Peyer's patch (tissue), 4 donors: Measurements from ENCODE around the gene FHIP2A. TPM values are rescaled to one million over a fixed set of nuclear protein-coding genes. Genes with fewer than 3 reads are reported as not detected.
"Not testable (repeated sequence)": the region's sequence is repeated elsewhere in the genome, so short reads cannot be mapped to it uniquely, and the experiment has no call there.

Source experiments
- DNase-seq, 3 donors: peaks; one replicate each; pipeline ENCODE4 v3.0.0-alpha.2; 2017 to 2019
- H3K27ac ChIP-seq, 4 donors: fragments of 200-600 bp; sonication (generic); one replicate each; pipeline ENCODE4 v1.5.1; 2016 to 2019
- H3K27me3 ChIP-seq, 2 donors: fragments of 200-600 bp; sonication (generic); one replicate each; pipeline ENCODE4 v1.5.1; 2019
- H3K36me3 ChIP-seq, 3 donors: fragments of 200-600 bp; sonication (generic); one replicate each; pipeline ENCODE4 v1.5.1; 2016 to 2019
- H3K4me1 ChIP-seq, 4 donors: fragments of 200-600 bp; sonication (generic); one replicate each; pipeline ENCODE4 v1.5.1; 2016 to 2019
- H3K4me3 ChIP-seq, 4 donors: fragments of 200-600 bp; sonication (generic); 1 replicate in 3 of 4; 2 replicates in 1 of 4; pipeline ENCODE4 v1.5.1; 2016 to 2019; ENCODE audit warnings: mild to moderate bottlenecking in 1 of 4
- H3K9me3 ChIP-seq, 4 donors: fragments of 200-600 bp; sonication (generic); one replicate each; pipeline ENCODE4 v1.5.1; 2016 to 2019; ENCODE audit warnings: mild to moderate bottlenecking in 1 of 4
- CTCF ChIP-seq, 6 experiments: fragments of 450-650 bp in 4 of 6; fragments of 200-600 bp in 2 of 6; sonication (generic) in 1 of 6; IDR thresholded peaks; one replicate each; pipeline ENCODE4 v1.5.1; 2017 to 2019; ENCODE audit warnings: antibody characterized with exemption in 6 of 6, mild to moderate bottlenecking in 3 of 6, moderate library complexity in 1 of 6
- POLR2A ChIP-seq, 2 donors: fragments of 450-650 bp; IDR thresholded peaks; one replicate each; pipeline ENCODE4 v1.5.1; 2017; ENCODE audit warnings: antibody characterized with exemption in 2 of 2, mild to moderate bottlenecking in 2 of 2, moderate library complexity in 2 of 2
- total RNA-seq, 4 donors: library from RNA; depleted of rRNA; stranded (reverse); fragments of >200 nt; gene quantifications; one replicate each; pipeline ENCODE4 v1.1.0, GENCODE V29; 2016

Gene FHIP2A
- total RNA-seq, 4 donors from 2014 or later, result 21.9 to 30.2 (median 26.8) TPM

- TF ChIP-seq POLR2A (IDR thresholded peaks at IDR 0.05), result no peak
- peak overlapping the region in 2 of 4 donors; percentile 8 to 45 for H3K27ac ChIP-seq
- H3K36me3 ChIP-seq, result no peaks in the 10 kb centered on the region
- no peaks in the 10 kb centered on the region for H3K4me1 ChIP-seq
- no peak overlapping the region for H3K4me3 ChIP-seq
- H3K9me3 ChIP-seq, result no peaks in the 10 kb centered on the region
- DNase-seq, result no peak
- no peaks in the 10 kb centered on the region for H3K27me3 ChIP-seq
Observed at GRCh38 chr10:114780577-114781184, 40.9 kb upstream of the FHIP2A start.

- no peaks in the 10 kb centered on the region for H3K9me3 ChIP-seq
- TF ChIP-seq POLR2A (IDR thresholded peaks at IDR 0.05) (no peak), CTCF (IDR thresholded peaks at IDR 0.05) (no peak)
- DNase-seq, result no peak
Observed at GRCh38 chr10:114782666-114783065, 38.9 kb upstream of the FHIP2A start.

GRCh38 chr10:114783686-114784085 is 37.9 kb upstream of the FHIP2A start:
- no peaks in the 10 kb centered on the region for H3K4me1 ChIP-seq
- H3K27ac ChIP-seq, result no peak overlapping the region
- H3K9me3 ChIP-seq, result no peaks in the 10 kb centered on the region
- no peak for TF ChIP-seq CTCF (IDR thresholded peaks at IDR 0.05)
- TF ChIP-seq POLR2A (IDR thresholded peaks at IDR 0.05), result no peak
- no peaks in the 10 kb centered on the region for H3K36me3 ChIP-seq
- H3K4me3 ChIP-seq, result no peak overlapping the region
- no peak for DNase-seq
- no peaks in the 10 kb centered on the region for H3K27me3 ChIP-seq

More at GRCh38 chr10:114782666-114783065, 38.9 kb upstream of the FHIP2A start:
- no peak overlapping the region for H3K27ac ChIP-seq
- H3K4me3 ChIP-seq, result no peak overlapping the region
- no peaks in the 10 kb centered on the region for H3K4me1 ChIP-seq
- no peaks in the 10 kb centered on the region for H3K27me3 ChIP-seq
- no peaks in the 10 kb centered on the region for H3K36me3 ChIP-seq

- not testable (repeated sequence) for H3K4me1 ChIP-seq, H3K27me3 ChIP-seq, H3K27ac ChIP-seq, H3K9me3 ChIP-seq, H3K4me3 ChIP-seq, H3K36me3 ChIP-seq, DNase-seq
- peak in 5 of 6 experiments; percentile 40 to 84 (median 81) for TF ChIP-seq CTCF (IDR thresholded peaks at IDR 0.05)
Observed at GRCh38 chr10:114786492-114786891, 35.1 kb upstream of the FHIP2A start.

- not testable (repeated sequence) for H3K4me1 ChIP-seq, H3K27ac ChIP-seq, H3K9me3 ChIP-seq, H3K27me3 ChIP-seq, H3K4me3 ChIP-seq, H3K36me3 ChIP-seq, DNase-seq
Observed at GRCh38 chr10:114787131-114787530, 34.4 kb upstream of the FHIP2A start.

GRCh38 chr10:114791768-114792167 is 29.8 kb upstream of the FHIP2A start:
- H3K9me3 ChIP-seq, result no peaks in the 10 kb centered on the region
- TF ChIP-seq POLR2A (IDR thresholded peaks at IDR 0.05) (no peak), CTCF (IDR thresholded peaks at IDR 0.05) (no peak)
- no peak for DNase-seq

GRCh38 chr10:114795039-114795438 is 26.5 kb upstream of the FHIP2A start:
- Histone ChIP-seq H3K4me3 (no peak overlapping the region), H3K9me3 (no peaks in the 10 kb centered on the region)

More at GRCh38 chr10:114791768-114792167, 29.8 kb upstream of the FHIP2A start:
- Histone ChIP-seq H3K4me3 (no peak overlapping the region), H3K27ac (no peak overlapping the region), H3K36me3 (no peaks in the 10 kb centered on the region), H3K4me1 (no peaks in the 10 kb centered on the region), H3K27me3 (no peaks in the 10 kb centered on the region)

More at GRCh38 chr10:114795039-114795438, 26.5 kb upstream of the FHIP2A start:
- no peak overlapping the region for H3K27ac ChIP-seq
- TF ChIP-seq POLR2A (IDR thresholded peaks at IDR 0.05), result no peak
- no peak for TF ChIP-seq CTCF (IDR thresholded peaks at IDR 0.05)
- no peaks in the 10 kb centered on the region for H3K36me3 ChIP-seq
- DNase-seq, result no peak
- no peaks in the 10 kb centered on the region for H3K4me1 ChIP-seq
- H3K27me3 ChIP-seq, result no peaks in the 10 kb centered on the region
